HG03064 (cell line): ENCODE measurements around the gene ZSCAN20.
"Not testable (repeated sequence)": the region's sequence is repeated elsewhere in the genome, so short reads cannot be mapped to it uniquely, and the experiment has no call there.

Source experiments
- ATAC-seq: cut with Tn5 transposase; IDR thresholded peaks from one replicate; pipeline ENCODE4 v1.9.1; 2021; ENCODE audit warnings: low read depth; ENCODE audit not compliant: unreplicated experiment

Gene ZSCAN20

DNA sequence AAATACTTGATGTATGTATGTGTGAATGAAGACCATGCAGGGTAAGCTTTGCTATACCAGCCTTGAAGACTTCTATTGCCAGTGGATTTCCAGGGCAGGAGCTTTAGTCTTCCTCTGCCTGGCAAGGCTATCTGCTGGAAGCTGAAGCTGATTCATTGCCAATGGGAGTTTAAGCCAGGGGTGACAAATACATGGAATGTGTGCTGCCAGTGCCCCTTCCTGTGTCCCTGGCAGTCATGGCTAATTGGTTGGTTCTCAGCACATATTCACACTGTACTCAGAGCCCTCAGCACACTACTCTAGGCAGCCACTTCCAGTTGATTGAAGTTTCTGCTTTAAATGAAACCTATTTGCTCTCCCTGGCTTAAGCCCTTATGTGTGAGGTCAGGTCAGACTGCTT lies 1.5 kb downstream of the ZSCAN20 start:
- no peak for ATAC-seq

DNA sequence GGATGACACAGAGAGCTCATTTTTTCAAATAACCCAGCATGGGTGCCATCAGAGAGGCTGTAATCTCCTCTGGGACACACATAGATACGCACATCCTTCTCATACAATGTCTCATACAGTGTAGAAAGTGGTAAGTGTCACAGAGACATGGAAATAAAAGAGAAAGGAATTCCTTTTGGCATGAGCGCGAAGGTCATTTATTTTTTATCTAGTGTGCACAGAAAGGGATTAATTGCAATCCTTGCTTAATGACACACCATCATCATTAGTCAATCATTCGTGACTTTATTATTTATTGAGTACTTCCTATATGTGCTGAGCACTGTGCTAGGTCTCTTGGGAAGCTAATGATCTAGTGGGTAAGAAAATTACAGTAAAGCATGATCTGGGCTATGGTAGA lies 5.0 kb downstream of the ZSCAN20 start:
- no peak for ATAC-seq

DNA sequence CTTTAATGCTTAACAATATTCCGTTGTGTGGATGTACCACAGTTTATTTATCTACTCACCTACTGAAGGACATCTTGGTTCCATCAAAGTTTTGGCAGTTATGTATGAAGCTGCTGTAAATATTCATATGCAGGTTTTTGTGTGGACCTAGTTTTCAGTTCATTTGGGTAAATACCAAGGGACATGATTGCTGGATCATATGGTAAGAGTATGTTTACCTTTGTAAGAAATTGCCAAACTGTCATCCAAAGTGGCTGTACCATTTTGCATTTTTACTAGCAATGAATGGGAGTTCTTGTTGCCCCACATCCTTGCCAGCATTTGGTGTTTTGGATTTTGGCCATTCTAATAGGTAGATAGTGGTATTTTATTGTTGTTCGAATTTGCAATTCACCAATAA lies 10.0 kb downstream of the ZSCAN20 start:
- ATAC-seq, result no peak

GRCh38 chr1:33488624-33489023 lies 16.2 kb downstream of the ZSCAN20 start:
- no peak for ATAC-seq

GRCh38 chr1:33494929-33495328 lies 22.5 kb downstream of the ZSCAN20 start:
- no peak for ATAC-seq

DNA sequence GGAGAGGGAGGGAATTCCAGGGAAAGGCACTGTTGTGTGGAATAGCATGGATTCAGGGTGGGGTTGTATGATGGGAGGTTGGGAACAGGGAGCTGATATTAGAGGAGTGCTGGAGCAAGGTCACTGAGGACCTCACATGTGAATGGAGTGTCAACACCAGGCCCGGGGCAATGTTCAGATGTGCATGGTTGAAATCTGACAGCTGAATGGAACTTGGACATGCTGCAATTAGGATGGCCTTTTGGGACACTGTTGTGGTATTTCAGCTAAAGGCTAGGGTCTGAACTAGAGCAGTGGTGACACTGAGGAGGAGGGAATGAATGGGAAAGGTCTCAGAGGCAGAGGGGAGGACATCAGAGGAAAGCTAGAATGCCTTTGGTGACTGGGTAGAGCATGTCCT lies 25.0 kb downstream of the ZSCAN20 start:
- ATAC-seq, result no peak

GRCh38 chr1:33500547-33500946 lies 28.1 kb downstream of the ZSCAN20 start:
- ATAC-seq, result no peak

- no peak for ATAC-seq
These were observed 28.9 kb downstream of the ZSCAN20 start for GRCh38 chr1:33501309-33501708.

DNA sequence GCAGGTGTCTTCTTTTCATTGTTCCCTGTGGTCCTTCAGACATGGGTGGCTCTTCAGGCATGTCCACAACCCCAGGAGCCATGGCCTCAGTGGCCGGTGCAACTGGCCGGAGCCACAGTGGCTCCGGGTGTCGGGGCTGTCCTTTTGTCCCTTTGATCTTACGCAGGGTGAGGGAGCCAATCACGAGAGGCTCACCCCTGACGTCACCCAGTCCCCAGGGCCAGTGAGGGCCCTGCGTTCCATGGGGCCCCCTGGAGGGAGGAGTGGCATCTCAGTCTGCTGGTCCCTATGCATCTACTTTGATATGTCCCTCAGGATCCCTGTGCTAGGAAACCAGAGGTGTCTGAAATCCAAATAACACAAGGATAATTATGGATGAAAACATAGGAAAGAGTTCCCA lies 29.3 kb downstream of the ZSCAN20 start:
- no peak for ATAC-seq

- no peak for ATAC-seq
These were observed 30.3 kb downstream of the ZSCAN20 start for GRCh38 chr1:33502726-33503125.

DNA sequence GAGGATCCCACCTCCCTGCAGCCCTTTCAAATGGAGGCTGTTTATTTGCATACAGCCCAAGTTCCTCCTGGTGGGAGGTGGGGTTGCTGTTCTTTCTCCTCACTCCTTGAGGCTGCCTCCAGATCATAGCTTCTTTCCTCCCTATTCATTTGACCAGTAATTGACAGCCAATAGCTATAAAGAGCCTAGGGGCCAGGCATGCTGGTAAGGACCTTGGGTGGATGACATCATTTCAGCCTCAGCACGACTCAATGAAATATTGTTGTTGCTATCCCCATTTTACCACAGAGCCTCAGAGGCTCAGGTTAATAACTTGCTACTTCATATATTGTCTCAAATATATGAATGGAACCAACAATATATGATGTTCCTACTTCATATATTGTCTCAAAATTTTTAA lies 31.1 kb downstream of the ZSCAN20 start:
- no peak for ATAC-seq

- no peak for ATAC-seq
These were observed 35.2 kb downstream of the ZSCAN20 start for GRCh38 chr1:33507661-33508060.

GRCh38 chr1:33508151-33508550 lies 35.7 kb downstream of the ZSCAN20 start:
- ATAC-seq, result no peak

- ATAC-seq, result not testable (repeated sequence)
These were observed 36.8 kb downstream of the ZSCAN20 start for GRCh38 chr1:33509276-33509675.

DNA sequence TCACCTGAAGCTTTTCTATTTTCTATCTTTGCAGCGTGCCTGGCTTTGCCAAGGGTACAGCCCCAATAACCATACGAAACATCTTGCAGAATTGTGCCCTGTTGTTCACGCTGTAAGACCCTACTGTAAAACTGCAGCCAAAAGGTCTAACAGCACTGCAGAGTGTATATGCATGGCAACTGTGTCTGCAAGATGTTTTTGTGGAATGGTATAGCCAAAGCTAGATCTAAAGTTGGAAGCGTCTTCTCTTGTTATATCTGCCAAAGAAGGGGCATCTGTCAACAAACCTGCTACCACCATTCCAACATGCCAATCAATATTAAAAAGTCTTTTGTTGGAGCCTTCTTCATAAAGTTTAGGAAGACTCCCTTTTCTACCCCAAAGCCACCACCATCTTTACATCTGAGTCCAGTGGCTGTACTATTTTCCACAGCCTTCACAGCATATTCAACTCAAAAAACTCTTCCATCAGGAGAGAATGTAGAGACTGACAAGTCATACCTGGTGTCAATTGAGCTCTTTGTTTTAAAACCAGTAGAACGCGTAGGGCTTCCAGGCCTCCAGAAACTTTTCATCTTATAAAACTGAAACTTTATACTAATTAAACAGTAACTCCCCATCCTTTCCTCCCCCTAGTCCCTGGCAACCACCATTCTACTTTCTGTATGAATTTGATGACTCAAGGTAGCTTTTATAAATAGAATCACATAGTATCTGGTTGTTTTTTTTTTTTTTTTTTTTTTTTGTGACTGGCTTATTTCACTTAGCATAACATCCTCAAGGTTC lies 40.0 kb downstream of the ZSCAN20 start:
- no peak for ATAC-seq

DNA sequence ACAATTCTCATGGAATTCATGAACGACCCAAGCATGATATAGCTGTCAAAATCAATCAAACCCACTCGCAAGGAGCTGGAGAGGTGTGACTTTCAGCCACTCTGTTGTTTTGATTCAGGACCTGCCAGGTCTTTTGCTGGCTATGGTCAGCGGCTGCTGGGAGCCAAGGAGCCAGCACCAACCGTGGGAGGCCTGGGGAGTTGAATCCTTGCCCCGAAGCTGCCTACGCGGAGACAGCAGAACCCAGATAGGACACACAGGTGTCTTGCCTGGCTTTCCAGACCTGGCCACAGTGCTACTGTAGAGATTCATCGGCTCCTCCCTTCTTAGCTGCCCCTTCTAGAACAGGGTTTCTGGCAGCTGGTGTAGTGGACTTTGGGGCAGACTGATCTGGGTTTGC lies 42.7 kb downstream of the ZSCAN20 start:
- no peak for ATAC-seq

DNA sequence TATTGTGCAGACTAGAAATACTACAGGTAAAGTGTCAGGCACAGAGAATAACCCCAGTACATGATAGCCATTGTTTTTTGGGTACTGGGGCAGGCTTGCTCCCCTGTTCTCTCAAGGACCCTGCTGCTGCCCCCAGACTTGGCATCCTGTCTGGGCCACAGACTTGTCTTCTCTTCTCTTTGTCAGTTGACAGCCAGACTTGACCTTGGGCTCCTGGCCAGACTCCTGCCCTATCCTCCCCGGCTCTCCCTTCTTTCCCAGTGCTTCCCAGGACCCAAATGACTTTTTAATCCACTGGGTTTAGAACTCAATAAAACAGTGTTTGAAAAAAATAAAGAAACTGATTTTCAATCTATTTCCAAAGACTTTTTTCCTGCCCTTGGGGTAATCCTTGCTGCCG lies 43.2 kb downstream of the ZSCAN20 start:
- ATAC-seq, result no peak

DNA sequence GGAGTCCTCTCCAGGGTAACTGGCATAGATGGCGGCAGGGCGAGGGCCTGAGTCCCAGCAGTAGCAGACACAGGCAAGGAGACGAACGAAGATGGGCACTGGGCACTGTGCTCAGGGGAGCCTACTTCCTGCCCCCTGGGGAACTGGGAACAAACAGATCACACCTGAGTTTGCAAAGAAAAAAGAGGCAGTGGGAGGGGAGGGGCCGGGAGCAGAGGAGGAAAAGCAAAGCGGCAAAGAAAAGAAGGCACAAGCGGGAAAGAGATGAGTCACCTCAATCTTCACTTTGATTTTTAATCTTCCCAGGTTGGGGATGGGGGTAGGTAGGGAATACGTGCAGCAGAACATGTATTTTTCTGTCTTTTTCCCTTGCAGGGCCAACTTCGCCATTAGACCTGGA lies 44.0 kb downstream of the ZSCAN20 start:
- no peak for ATAC-seq

- ATAC-seq, result no peak
These were observed 44.6 kb downstream of the ZSCAN20 start for GRCh38 chr1:33516891-33517567.

GRCh38 chr1:33517596-33518250 lies 45.3 kb downstream of the ZSCAN20 start:
- no peak for ATAC-seq

DNA sequence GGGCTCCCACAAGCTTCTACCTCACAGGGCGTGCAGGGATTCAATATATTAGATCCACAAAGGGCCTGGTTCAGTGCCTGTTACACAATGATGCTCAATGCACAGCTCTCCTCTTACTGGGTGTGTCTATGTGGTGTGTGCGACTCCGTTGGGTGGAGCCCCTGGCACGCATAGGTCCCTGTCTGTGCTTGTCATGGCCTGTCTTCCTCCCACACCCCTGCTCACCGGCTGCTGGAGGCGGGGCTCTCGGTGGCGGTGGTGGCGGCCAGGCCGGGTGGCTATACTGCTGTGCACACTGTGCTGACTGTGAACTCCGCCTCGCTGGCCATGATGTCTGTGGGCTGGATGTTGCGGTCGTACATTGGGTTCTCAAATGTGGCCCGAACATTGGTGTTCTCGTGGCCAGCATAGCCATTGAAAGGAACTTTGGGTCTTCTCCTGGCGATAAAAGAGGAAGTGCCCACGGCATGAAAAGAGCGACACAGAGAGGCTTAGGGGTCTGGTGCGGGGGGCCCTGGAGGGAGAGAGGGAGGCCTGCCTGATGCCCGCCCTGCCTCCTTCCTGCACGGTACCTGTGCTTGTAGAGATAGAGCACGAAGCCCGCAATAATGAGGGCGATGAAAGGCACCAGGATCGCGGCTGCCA lies 46.9 kb downstream of the ZSCAN20 start:
- no peak for ATAC-seq
